ENCODE measurements around the gene GPR34. TPM values are rescaled to one million over a fixed set of nuclear protein-coding genes. Genes with fewer than 3 reads are reported as not detected.

Gene GPR34
- total and polyA plus RNA-seq, 11 donors: 1.3 to 18.4 (median 3.6) TPM

- Histone ChIP-seq H3K9me3 (no peaks in the 10 kb centered on the region), H3K27me3 (peaks cover 0 to 4% (median 0%) of the 10 kb centered on the region in 9 donors), H3K27ac (peak overlapping the region in 1 of 12 donors; percentile 42), H3K36me3 (no peaks in the 10 kb centered on the region), H3K4me3 (no peak overlapping the region), H3K4me1 (peaks cover 0 to 27% (median 2%) of the 10 kb centered on the region in 12 donors)
- ATAC-seq (no peak), DNase-seq (no peak)
- no peak for TF ChIP-seq POLR2A (IDR thresholded peaks at IDR 0.05)
- no peak for TF ChIP-seq CTCF (IDR thresholded peaks at IDR 0.05)
- intact Hi-C loops (cut with DNase I): no loop called here
- WGBS, 4 donors: 74 to 95% (median 83%) methylated on average over 2 of the region's 2 CpGs
Measured at GRCh38 chrX:41688156-41688555, 617 bp upstream of the GPR34 start.

GRCh38 chrX:41689711-41690110 is 938 bp downstream of the GPR34 start:
- no peaks in the 10 kb centered on the region for H3K9me3 ChIP-seq
- TF ChIP-seq POLR2A (IDR thresholded peaks at IDR 0.05): no peak
- TF ChIP-seq CTCF (IDR thresholded peaks at IDR 0.05): no peak
- DNase-seq (no peak), ATAC-seq (no peak)
- intact Hi-C loops (cut with DNase I): no loop called here
- H3K27ac ChIP-seq: peak overlapping the region in 2 of 12 donors; percentile 4 to 15
- 82 to 91% (median 87%) methylated on average over 3 of the region's 3 CpGs for WGBS, 4 donors
- no peaks in the 10 kb centered on the region for H3K36me3 ChIP-seq
- H3K4me3 ChIP-seq: peak overlapping the region in 4 of 12 donors; percentile 9 to 41 (median 24)
- peaks cover 0 to 7% (median 0%) of the 10 kb centered on the region in 9 donors for H3K27me3 ChIP-seq
- peaks cover 0 to 36% (median 2%) of the 10 kb centered on the region in 12 donors for H3K4me1 ChIP-seq

- 35 to 59% (median 48%) methylated on average over 1 of the region's 1 CpG for WGBS, 4 donors
- Histone ChIP-seq H3K4me3 (peak overlapping the region in 4 of 12 donors; percentile 7 to 22 (median 14)), H3K27ac (peak overlapping the region in 3 of 12 donors; percentile 7 to 65 (median 61)), H3K9me3 (no peaks in the 10 kb centered on the region), H3K4me1 (peaks cover 0 to 42% (median 2%) of the 10 kb centered on the region in 12 donors), H3K27me3 (peaks cover 0 to 7% (median 0%) of the 10 kb centered on the region in 9 donors), H3K36me3 (no peaks in the 10 kb centered on the region)
- intact Hi-C loops (cut with DNase I): no loop called here
- ATAC-seq (peak in 2 of 4 donors; percentile 54 to 78), DNase-seq (no peak)
- TF ChIP-seq CTCF (IDR thresholded peaks at IDR 0.05) (no peak), POLR2A (IDR thresholded peaks at IDR 0.05) (no peak)
Measured at GRCh38 chrX:41692162-41692749, 3.5 kb downstream of the GPR34 start.

GRCh38 chrX:41693024-41693423 is 4.3 kb downstream of the GPR34 start:
- DNase-seq: no peak
- Histone ChIP-seq H3K36me3 (no peaks in the 10 kb centered on the region), H3K4me1 (peaks cover 0 to 42% (median 2%) of the 10 kb centered on the region in 12 donors), H3K27ac (peak overlapping the region in 3 of 12 donors; percentile 7 to 65 (median 61)), H3K27me3 (peaks cover 0 to 7% (median 0%) of the 10 kb centered on the region in 9 donors), H3K9me3 (no peaks in the 10 kb centered on the region), H3K4me3 (no peak overlapping the region)
- intact Hi-C loops (cut with DNase I): no loop called here
- 72 to 98% (median 88%) methylated on average over 3 of the region's 3 CpGs for WGBS, 4 donors
- no peak for TF ChIP-seq POLR2A (IDR thresholded peaks at IDR 0.05)
- TF ChIP-seq CTCF (IDR thresholded peaks at IDR 0.05): no peak
- no peak for ATAC-seq

All from heart left ventricle (tissue), 16 donors.